Measurements from ENCODE around the gene DYNC1I1.

- TF ChIP-seq CTCF (IDR thresholded peaks at IDR 0.05 in 8 of 11, conservative IDR thresholded peaks at IDR 0.05 in 3 of 11): no peak
- no peak for TF ChIP-seq POLR2A (IDR thresholded peaks at IDR 0.05)
- no peak for TF ChIP-seq POLR2AphosphoS5 (IDR thresholded peaks at IDR 0.05)
These were observed 313.6 kb downstream of the DYNC1I1 start for GRCh38 chr7:96085953-96086352.
